Measurements from ENCODE around the gene MCL1. TPM values are rescaled to one million over a fixed set of nuclear protein-coding genes. Genes with fewer than 3 reads are reported as not detected.

Gene MCL1
- total RNA-seq, 1 experiment from 2014 or later, result 150 TPM

GRCh38 chr1:150536836-150537731 is 42.3 kb downstream of the MCL1 start:
- Histone ChIP-seq H3K79me2 (ENCODE audit: low read length) (no peaks in the 10 kb centered on the region), H3K9me3 (ENCODE audit: low read length) (no peaks in the 10 kb centered on the region), H3K27ac (ENCODE audit: low read length) (no peak overlapping the region), H3K27me3 (ENCODE audit: low read length) (no peaks in the 10 kb centered on the region), H3K36me3 (ENCODE audit: insufficient read depth, low read length) (no peaks in the 10 kb centered on the region), H3K9ac (ENCODE audit: low read length) (no peak overlapping the region), H3K9me2 (replicated peaks; ENCODE audit: insufficient read depth, low read length) (no peaks in the 10 kb centered on the region), H2AFZ (ENCODE audit: low read length) (no peak overlapping the region), H4K20me1 (ENCODE audit: insufficient read depth, low read depth, low read length) (no peaks in the 10 kb centered on the region), H3K4me1 (ENCODE audit: low read length) (peaks cover 17% of the 10 kb centered on the region), H3K4me2 (ENCODE audit: low read depth, low read length, poor library complexity, severe bottlenecking) (no peak overlapping the region), H3K4me3 (ENCODE audit: low read length) (no peak overlapping the region)
- DNase-seq, result no peak

GRCh38 chr1:150535511-150536287 is 43.7 kb downstream of the MCL1 start:
- no peaks in the 10 kb centered on the region for H3K9me3 ChIP-seq (ENCODE audit: low read length)
- no peak overlapping the region for H2AFZ ChIP-seq (ENCODE audit: low read length)
- peaks cover 20% of the 10 kb centered on the region for H3K4me1 ChIP-seq (ENCODE audit: low read length)
- H3K79me2 ChIP-seq (ENCODE audit: low read length), result no peaks in the 10 kb centered on the region
- H4K20me1 ChIP-seq (ENCODE audit: insufficient read depth, low read depth, low read length), result no peaks in the 10 kb centered on the region
- H3K9ac ChIP-seq (ENCODE audit: low read length), result no peak overlapping the region
- H3K27ac ChIP-seq (ENCODE audit: low read length), result no peak overlapping the region
- no peaks in the 10 kb centered on the region for H3K27me3 ChIP-seq (ENCODE audit: low read length)
- H3K36me3 ChIP-seq (ENCODE audit: insufficient read depth, low read length), result no peaks in the 10 kb centered on the region
- no peak overlapping the region for H3K4me2 ChIP-seq (ENCODE audit: low read depth, low read length, poor library complexity, severe bottlenecking)
- no peaks in the 10 kb centered on the region for H3K9me2 ChIP-seq (replicated peaks; ENCODE audit: insufficient read depth, low read length)
- no peak overlapping the region for H3K4me3 ChIP-seq (ENCODE audit: low read length)
- no peak for DNase-seq

DNA sequence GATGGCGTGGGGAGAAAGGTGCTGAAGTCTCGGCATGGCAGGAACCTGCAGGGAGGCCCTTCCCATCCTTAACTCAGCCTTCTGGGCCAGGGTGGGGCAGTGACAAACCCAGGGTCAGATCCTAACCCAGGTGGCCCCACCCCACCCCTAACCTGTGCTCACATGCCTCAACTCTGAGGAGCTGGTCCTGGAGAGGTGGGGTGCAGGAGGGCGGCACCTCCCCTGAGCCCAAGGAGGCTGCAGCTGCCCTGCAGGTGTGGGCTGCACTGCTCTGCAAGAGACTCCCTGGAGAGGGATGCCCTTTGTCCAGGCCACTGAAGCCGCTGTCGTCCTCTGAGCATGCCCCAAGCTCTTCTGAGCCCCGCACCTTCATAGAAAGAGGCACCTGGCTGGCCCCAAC is 45.4 kb downstream of the MCL1 start:
- no peak for DNase-seq
- H3K4me3 ChIP-seq (ENCODE audit: low read length), result no peak overlapping the region
- H3K27me3 ChIP-seq (ENCODE audit: low read length), result no peaks in the 10 kb centered on the region
- no peak overlapping the region for H2AFZ ChIP-seq (ENCODE audit: low read length)
- H3K9me2 ChIP-seq (replicated peaks; ENCODE audit: insufficient read depth, low read length), result no peaks in the 10 kb centered on the region
- no peaks in the 10 kb centered on the region for H3K9me3 ChIP-seq (ENCODE audit: low read length)
- no peak overlapping the region for H3K4me2 ChIP-seq (ENCODE audit: low read depth, low read length, poor library complexity, severe bottlenecking)
- H3K79me2 ChIP-seq (ENCODE audit: low read length), result no peaks in the 10 kb centered on the region
- no peaks in the 10 kb centered on the region for H4K20me1 ChIP-seq (ENCODE audit: insufficient read depth, low read depth, low read length)
- no peak overlapping the region for H3K27ac ChIP-seq (ENCODE audit: low read length)
- H3K4me1 ChIP-seq (ENCODE audit: low read length), result peaks cover 30% of the 10 kb centered on the region
- H3K9ac ChIP-seq (ENCODE audit: low read length), result no peak overlapping the region
- H3K36me3 ChIP-seq (ENCODE audit: insufficient read depth, low read length), result no peaks in the 10 kb centered on the region

DNA sequence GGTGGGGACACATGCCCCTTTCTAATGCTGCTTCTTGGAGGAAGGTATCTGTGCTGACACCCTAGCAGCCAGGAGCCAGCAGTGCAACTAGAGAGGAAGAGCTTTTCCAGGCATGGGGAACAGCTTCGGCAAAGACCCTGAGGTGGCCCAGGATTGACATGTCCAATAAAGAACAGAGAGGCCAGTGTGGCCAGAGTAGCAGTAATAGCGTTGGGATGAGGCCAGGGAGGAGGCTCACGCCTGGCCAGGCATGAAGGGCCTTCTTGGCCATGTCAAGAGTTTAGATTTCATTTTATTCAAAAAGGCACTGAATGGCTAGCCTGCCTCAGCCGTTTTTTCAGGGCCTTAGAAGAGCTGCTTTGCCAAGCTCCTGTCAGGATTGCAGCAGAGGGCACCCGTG is 46.5 kb downstream of the MCL1 start:
- Histone ChIP-seq H2AFZ (ENCODE audit: low read length) (no peak overlapping the region), H3K79me2 (ENCODE audit: low read length) (no peaks in the 10 kb centered on the region), H3K27me3 (ENCODE audit: low read length) (no peaks in the 10 kb centered on the region), H3K9me2 (replicated peaks; ENCODE audit: insufficient read depth, low read length) (no peaks in the 10 kb centered on the region), H3K4me2 (ENCODE audit: low read depth, low read length, poor library complexity, severe bottlenecking) (peak overlapping the region; percentile 10), H3K27ac (ENCODE audit: low read length) (no peak overlapping the region), H3K9ac (ENCODE audit: low read length) (no peak overlapping the region), H3K4me1 (ENCODE audit: low read length) (peaks cover 30% of the 10 kb centered on the region), H3K9me3 (ENCODE audit: low read length) (no peaks in the 10 kb centered on the region), H3K36me3 (ENCODE audit: insufficient read depth, low read length) (no peaks in the 10 kb centered on the region), H3K4me3 (ENCODE audit: low read length) (no peak overlapping the region), H4K20me1 (ENCODE audit: insufficient read depth, low read depth, low read length) (no peaks in the 10 kb centered on the region)
- no peak for DNase-seq

DNA sequence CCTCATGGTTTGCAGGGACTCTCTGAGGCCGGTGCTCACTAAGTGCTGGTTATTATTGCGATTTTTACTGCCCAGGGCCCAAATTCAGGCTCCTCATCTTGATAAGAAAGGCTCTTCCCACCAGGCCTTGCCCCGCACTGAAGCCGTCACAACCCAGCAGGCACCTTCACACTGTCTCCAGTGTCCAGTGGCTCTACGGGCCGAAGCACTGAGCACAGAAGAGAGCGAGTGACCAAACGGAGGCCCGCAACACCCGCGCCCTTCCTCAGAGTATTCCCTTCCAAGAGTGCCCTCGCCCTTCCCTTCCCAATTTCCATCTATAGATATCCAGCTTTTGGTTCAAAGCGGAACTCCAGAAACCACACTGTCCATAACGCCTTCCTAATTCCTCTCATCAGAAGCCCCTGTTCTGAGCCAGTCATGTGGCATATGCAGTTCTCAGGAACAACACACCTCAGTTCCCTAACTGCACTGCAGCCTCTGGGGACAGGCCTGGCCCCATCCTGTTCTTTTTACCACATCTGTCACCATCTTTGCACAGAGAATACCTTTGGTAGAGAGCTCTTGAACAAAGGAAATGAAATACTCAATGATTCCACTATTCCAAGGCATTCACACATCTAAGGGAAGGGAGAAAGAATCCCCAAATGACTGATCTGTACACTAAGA is 48.8 kb downstream of the MCL1 start:
- Histone ChIP-seq H3K4me1 (ENCODE audit: low read length) (peaks cover 30% of the 10 kb centered on the region), H3K4me3 (ENCODE audit: low read length) (no peak overlapping the region), H3K27ac (ENCODE audit: low read length) (no peak overlapping the region), H3K9me2 (replicated peaks; ENCODE audit: insufficient read depth, low read length) (no peaks in the 10 kb centered on the region), H3K9ac (ENCODE audit: low read length) (no peak overlapping the region; the same call in 1 of the 2 replicates), H3K4me2 (ENCODE audit: low read depth, low read length, poor library complexity, severe bottlenecking) (peak overlapping the region; percentile 36), H2AFZ (ENCODE audit: low read length) (no peak overlapping the region), H4K20me1 (ENCODE audit: insufficient read depth, low read depth, low read length) (no peaks in the 10 kb centered on the region), H3K79me2 (ENCODE audit: low read length) (no peaks in the 10 kb centered on the region), H3K9me3 (ENCODE audit: low read length) (no peaks in the 10 kb centered on the region), H3K27me3 (ENCODE audit: low read length) (no peaks in the 10 kb centered on the region), H3K36me3 (ENCODE audit: insufficient read depth, low read length) (no peaks in the 10 kb centered on the region)
- DNase-seq, result no peak

DNA sequence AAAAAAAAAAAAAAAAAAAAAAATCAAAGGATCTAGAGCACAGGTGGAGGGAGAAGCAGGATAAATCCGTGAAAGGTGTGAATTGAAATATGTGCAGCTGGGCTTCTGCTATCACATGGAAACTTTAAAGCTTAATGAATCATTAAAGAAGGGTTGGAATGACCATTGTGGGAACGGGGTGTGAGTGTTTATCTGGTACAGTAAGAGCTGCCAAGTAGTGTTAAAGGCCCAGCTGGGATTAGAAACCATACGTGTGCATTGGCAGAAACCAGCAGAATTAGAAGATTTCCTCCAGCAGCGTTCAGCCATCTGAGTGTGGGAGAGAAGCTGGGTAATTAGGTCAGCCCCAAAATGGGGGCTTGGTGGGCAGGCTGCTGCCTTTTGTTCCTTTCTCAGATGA is 50.4 kb downstream of the MCL1 start:
- Histone ChIP-seq H3K4me3 (ENCODE audit: low read length) (no peak overlapping the region), H3K27me3 (ENCODE audit: low read length) (no peaks in the 10 kb centered on the region), H3K4me2 (ENCODE audit: low read depth, low read length, poor library complexity, severe bottlenecking) (no peak overlapping the region), H3K4me1 (ENCODE audit: low read length) (peaks cover 26% of the 10 kb centered on the region), H3K9ac (ENCODE audit: low read length) (no peak overlapping the region), H3K9me2 (replicated peaks; ENCODE audit: insufficient read depth, low read length) (no peaks in the 10 kb centered on the region), H3K27ac (ENCODE audit: low read length) (no peak overlapping the region), H3K9me3 (ENCODE audit: low read length) (no peaks in the 10 kb centered on the region), H2AFZ (ENCODE audit: low read length) (no peak overlapping the region), H3K79me2 (ENCODE audit: low read length) (no peaks in the 10 kb centered on the region), H4K20me1 (ENCODE audit: insufficient read depth, low read depth, low read length) (no peaks in the 10 kb centered on the region), H3K36me3 (ENCODE audit: insufficient read depth, low read length) (no peaks in the 10 kb centered on the region)
- no peak for DNase-seq

DNA sequence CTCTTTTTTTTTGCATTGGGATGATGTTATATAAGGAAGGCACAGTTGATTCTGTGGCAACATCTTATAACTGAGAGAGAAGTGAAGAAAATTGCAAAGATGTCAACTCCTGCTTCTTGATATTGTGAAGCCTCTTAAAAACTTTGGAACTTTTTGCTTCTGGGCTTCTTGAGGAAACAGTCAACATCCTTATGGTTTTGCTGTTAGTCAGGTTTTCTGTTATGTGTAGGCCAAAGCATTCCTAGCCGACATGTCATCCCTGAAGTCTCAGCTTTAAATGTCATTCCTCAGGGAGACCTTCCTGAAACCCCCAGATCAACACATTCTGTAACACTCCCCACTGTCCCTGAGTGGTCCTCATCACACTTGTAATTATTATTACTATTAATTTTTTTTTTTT is 51.2 kb downstream of the MCL1 start:
- no peak overlapping the region for H2AFZ ChIP-seq (ENCODE audit: low read length)
- no peaks in the 10 kb centered on the region for H3K79me2 ChIP-seq (ENCODE audit: low read length)
- H4K20me1 ChIP-seq (ENCODE audit: insufficient read depth, low read depth, low read length), result no peaks in the 10 kb centered on the region
- H3K4me2 ChIP-seq (ENCODE audit: low read depth, low read length, poor library complexity, severe bottlenecking), result no peak overlapping the region
- DNase-seq, result no peak
- H3K4me1 ChIP-seq (ENCODE audit: low read length), result peaks cover 23% of the 10 kb centered on the region
- no peaks in the 10 kb centered on the region for H3K36me3 ChIP-seq (ENCODE audit: insufficient read depth, low read length)
- H3K9ac ChIP-seq (ENCODE audit: low read length), result no peak overlapping the region
- no peaks in the 10 kb centered on the region for H3K9me3 ChIP-seq (ENCODE audit: low read length)
- H3K27me3 ChIP-seq (ENCODE audit: low read length), result no peaks in the 10 kb centered on the region
- no peak overlapping the region for H3K4me3 ChIP-seq (ENCODE audit: low read length)
- H3K9me2 ChIP-seq (replicated peaks; ENCODE audit: insufficient read depth, low read length), result no peaks in the 10 kb centered on the region
- no peak overlapping the region for H3K27ac ChIP-seq (ENCODE audit: low read length)

DNA sequence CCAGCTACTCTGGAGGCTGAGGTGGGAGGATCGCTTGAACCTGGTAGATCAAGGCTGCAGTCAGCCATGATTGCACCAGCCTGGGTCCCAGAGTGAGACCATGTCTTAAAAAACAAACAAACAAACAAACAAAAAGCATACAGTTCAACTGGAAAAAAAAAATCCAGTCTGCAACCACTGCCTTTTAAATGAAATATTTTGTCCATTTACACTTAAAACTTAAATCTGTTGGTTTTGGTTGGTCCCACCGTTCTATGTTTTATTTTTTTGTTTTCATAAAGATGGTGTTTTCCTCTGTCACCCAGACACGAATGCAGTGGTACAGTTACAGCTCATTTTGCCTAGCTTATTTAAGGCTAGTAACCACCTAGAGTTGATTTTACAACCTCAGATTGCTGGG is 54.1 kb downstream of the MCL1 start:
- DNase-seq, result no peak
- Histone ChIP-seq H3K27me3 (ENCODE audit: low read length) (no peaks in the 10 kb centered on the region), H3K9me3 (ENCODE audit: low read length) (no peaks in the 10 kb centered on the region), H3K79me2 (ENCODE audit: low read length) (no peaks in the 10 kb centered on the region), H3K4me1 (ENCODE audit: low read length) (peaks cover 23% of the 10 kb centered on the region), H3K36me3 (ENCODE audit: insufficient read depth, low read length) (no peaks in the 10 kb centered on the region), H3K4me3 (ENCODE audit: low read length) (no peak overlapping the region), H3K9ac (ENCODE audit: low read length) (no peak overlapping the region), H4K20me1 (ENCODE audit: insufficient read depth, low read depth, low read length) (no peaks in the 10 kb centered on the region), H3K27ac (ENCODE audit: low read length) (no peak overlapping the region), H3K4me2 (ENCODE audit: low read depth, low read length, poor library complexity, severe bottlenecking) (no peak overlapping the region), H2AFZ (ENCODE audit: low read length) (no peak overlapping the region), H3K9me2 (replicated peaks; ENCODE audit: insufficient read depth, low read length) (no peaks in the 10 kb centered on the region)
